Vagina (tissue), 2 donors: ENCODE results near the gene GIGYF1. TPM values are rescaled to one million over a fixed set of nuclear protein-coding genes. Genes with fewer than 3 reads are reported as not detected.
A peak's percentile ranks its signal among the peaks of the same experiment; 100 is the strongest.

Experiments
- DNase-seq, 2 donors: peaks; one replicate each; pipeline ENCODE4 v3.0.0-alpha.2; 2017; ENCODE audit errors: extremely low spot score in 2 of 2
- H3K27ac ChIP-seq: fragments of 200-600 bp; sonication (generic); one replicate; pipeline ENCODE4 v1.5.1; 2019
- H3K27me3 ChIP-seq: fragments of 200-600 bp; sonication (generic); one replicate; pipeline ENCODE4 v1.5.1; 2019
- H3K36me3 ChIP-seq, 2 donors: fragments of 200-600 bp; sonication (generic); one replicate each; pipeline ENCODE4 v1.5.1; 2017 to 2019
- H3K4me1 ChIP-seq: fragments of 200-600 bp; sonication (generic); one replicate; pipeline ENCODE4 v1.5.1; 2019
- H3K4me3 ChIP-seq, 2 donors: fragments of 200-600 bp; sonication (generic); 1 replicate in 1 of 2; 2 replicates in 1 of 2; pipeline ENCODE4 v1.5.1; 2016 to 2019
- H3K9me3 ChIP-seq: fragments of 200-600 bp; sonication (generic); one replicate; pipeline ENCODE4 v1.5.1; 2019
- CTCF ChIP-seq, 3 experiments: fragments of 450-650 bp in 2 of 3; fragments of 200-600 bp in 1 of 3; sonication (generic) in 1 of 3; IDR thresholded peaks; one replicate each; pipeline ENCODE4 v1.5.1; 2017 to 2019; ENCODE audit warnings: antibody characterized with exemption in 3 of 3, mild to moderate bottlenecking in 2 of 3, moderate library complexity in 2 of 3
- POLR2A ChIP-seq, 2 donors: fragments of 450-650 bp; IDR thresholded peaks; one replicate each; pipeline ENCODE4 v1.6.1; 2017; ENCODE audit warnings: antibody characterized with exemption in 2 of 2, mild to moderate bottlenecking in 2 of 2, moderate library complexity in 2 of 2
- POLR2AphosphoS5 ChIP-seq, 2 donors: sonication (generic); formaldehyde crosslinking; IDR thresholded peaks; one replicate each; pipeline ENCODE4 v1.9.0; 2017; ENCODE audit warnings: antibody characterized with exemption in 2 of 2, mild to moderate bottlenecking in 2 of 2, low read depth in 1 of 2; ENCODE audit not compliant: insufficient read depth in 1 of 2
- intact Hi-C: fragments of 100-400 bp; cut with DNase I; formaldehyde crosslinking; loops from one replicate; pipeline ENCODE4 v1.15.1; 2023
- total RNA-seq: library from RNA; depleted of rRNA; stranded (reverse); fragments of >200 nt; gene quantifications from one replicate; pipeline ENCODE4 v1.2.3, GENCODE V29; 2016

The GIGYF1 gene
- total RNA-seq, 1 donor from 2014 or later: 20.6 TPM

GRCh38 chr7:100691676-100692577, 2.1 kb downstream of the GIGYF1 start:
- H3K4me3 ChIP-seq: peak overlapping the region; percentile 91 to 100
- H3K36me3 ChIP-seq: peaks cover 4 to 16% of the 10 kb centered on the region in 2 donors
- H3K4me1 ChIP-seq: peaks cover 68% of the 10 kb centered on the region
- no peaks in the 10 kb centered on the region for H3K9me3 ChIP-seq
- H3K27ac ChIP-seq: peak overlapping the region; percentile 95
- peak; percentile 34 to 51 for TF ChIP-seq POLR2AphosphoS5 (IDR thresholded peaks at IDR 0.05; ENCODE audit: insufficient read depth in 1 of 2, low read depth in 1 of 2)
- no peak for TF ChIP-seq POLR2A (IDR thresholded peaks at IDR 0.05)
- peak; percentile 66 to 85 (median 81) for TF ChIP-seq CTCF (IDR thresholded peaks at IDR 0.05)
- H3K27me3 ChIP-seq: no peaks in the 10 kb centered on the region
- peak in 1 of 2 donors; percentile 94 for DNase-seq
- intact Hi-C loops: loop anchor here (5.0 kb wide), 3 partner anchors 90 to 225 kb away; partner anchors contain the start of gene PCOLCE

GRCh38 chr7:100689230-100690135, 4.6 kb downstream of the GIGYF1 start:
- Histone ChIP-seq H3K4me3 (no peak overlapping the region), H3K36me3 (peaks cover 4 to 41% of the 10 kb centered on the region in 2 donors), H3K27ac (no peak overlapping the region), H3K9me3 (no peaks in the 10 kb centered on the region), H3K27me3 (no peaks in the 10 kb centered on the region), H3K4me1 (peaks cover 62% of the 10 kb centered on the region)
- TF ChIP-seq POLR2A (IDR thresholded peaks at IDR 0.05): no peak
- TF ChIP-seq CTCF (IDR thresholded peaks at IDR 0.05): no peak
- TF ChIP-seq POLR2AphosphoS5 (IDR thresholded peaks at IDR 0.05; ENCODE audit: insufficient read depth in 1 of 2, low read depth in 1 of 2): no peak
- DNase-seq: no peak
- intact Hi-C loops: loop anchor here (5.0 kb wide), 3 partner anchors 87 to 222 kb away; partner anchors contain the start of gene PCOLCE

- Histone ChIP-seq H3K9me3 (no peaks in the 10 kb centered on the region), H3K36me3 (peaks cover 4 to 51% of the 10 kb centered on the region in 2 donors), H3K27me3 (no peaks in the 10 kb centered on the region), H3K27ac (peak overlapping the region; percentile 25), H3K4me1 (peaks cover 59% of the 10 kb centered on the region), H3K4me3 (no peak overlapping the region)
- intact Hi-C loops: no loop called here
- no peak for TF ChIP-seq CTCF (IDR thresholded peaks at IDR 0.05)
- no peak for TF ChIP-seq POLR2AphosphoS5 (IDR thresholded peaks at IDR 0.05; ENCODE audit: insufficient read depth in 1 of 2, low read depth in 1 of 2)
- TF ChIP-seq POLR2A (IDR thresholded peaks at IDR 0.05): no peak
- DNase-seq: no peak
Measured at GRCh38 chr7:100688326-100688860, 5.7 kb downstream of the GIGYF1 start.

- Histone ChIP-seq H3K4me3 (no peak overlapping the region), H3K27ac (no peak overlapping the region), H3K9me3 (no peaks in the 10 kb centered on the region), H3K4me1 (peaks cover 54% of the 10 kb centered on the region), H3K27me3 (no peaks in the 10 kb centered on the region), H3K36me3 (peaks cover 4 to 57% of the 10 kb centered on the region in 2 donors)
- intact Hi-C loops: no loop called here
- no peak for DNase-seq
- TF ChIP-seq POLR2A (IDR thresholded peaks at IDR 0.05) (no peak), POLR2AphosphoS5 (IDR thresholded peaks at IDR 0.05; ENCODE audit: insufficient read depth in 1 of 2, low read depth in 1 of 2) (peak in 1 of 2 donors; percentile 30)
Measured at GRCh38 chr7:100687751-100688300, 6.2 kb downstream of the GIGYF1 start.

GRCh38 chr7:100687261-100687660, 6.8 kb downstream of the GIGYF1 start:
- Histone ChIP-seq H3K4me3 (no peak overlapping the region), H3K27me3 (no peaks in the 10 kb centered on the region), H3K36me3 (peaks cover 4 to 63% of the 10 kb centered on the region in 2 donors), H3K9me3 (no peaks in the 10 kb centered on the region), H3K27ac (no peak overlapping the region), H3K4me1 (peaks cover 48% of the 10 kb centered on the region)
- TF ChIP-seq CTCF (IDR thresholded peaks at IDR 0.05) (no peak), POLR2A (IDR thresholded peaks at IDR 0.05) (no peak), POLR2AphosphoS5 (IDR thresholded peaks at IDR 0.05; ENCODE audit: insufficient read depth in 1 of 2, low read depth in 1 of 2) (no peak)
- intact Hi-C loops: no loop called here
- DNase-seq: no peak
